Mucosa of stomach (tissue), 1 donor: Measurements from ENCODE around the gene CNTNAP2.

Experiments used
- H3K27me3 ChIP-seq: one replicate; pipeline ENCODE4 v1.7.0; 2013; ENCODE audit warnings: mild to moderate bottlenecking, low read length; ENCODE audit not compliant: control insufficient read depth, insufficient read depth
- H3K36me3 ChIP-seq: one replicate; pipeline ENCODE4 v1.7.0; 2013; ENCODE audit warnings: low read length; ENCODE audit not compliant: control insufficient read depth, insufficient read depth
- H3K4me1 ChIP-seq: one replicate; pipeline ENCODE4 v1.7.0; 2013; ENCODE audit warnings: mild to moderate bottlenecking, low read length; ENCODE audit not compliant: control insufficient read depth, insufficient read depth
- H3K4me3 ChIP-seq: one replicate; pipeline ENCODE4 v1.7.0; 2013; ENCODE audit warnings: low read length
- H3K9ac ChIP-seq: one replicate; pipeline ENCODE4 v1.7.0; 2013; ENCODE audit warnings: mild to moderate bottlenecking, low read length, moderate library complexity
- H3K9me3 ChIP-seq: one replicate; pipeline ENCODE4 v1.7.0; 2013; ENCODE audit warnings: mild to moderate bottlenecking, low read length, moderate library complexity; ENCODE audit not compliant: control insufficient read depth
- donor health status: Pancreatic carcinoma.

The CNTNAP2 gene

DNA sequence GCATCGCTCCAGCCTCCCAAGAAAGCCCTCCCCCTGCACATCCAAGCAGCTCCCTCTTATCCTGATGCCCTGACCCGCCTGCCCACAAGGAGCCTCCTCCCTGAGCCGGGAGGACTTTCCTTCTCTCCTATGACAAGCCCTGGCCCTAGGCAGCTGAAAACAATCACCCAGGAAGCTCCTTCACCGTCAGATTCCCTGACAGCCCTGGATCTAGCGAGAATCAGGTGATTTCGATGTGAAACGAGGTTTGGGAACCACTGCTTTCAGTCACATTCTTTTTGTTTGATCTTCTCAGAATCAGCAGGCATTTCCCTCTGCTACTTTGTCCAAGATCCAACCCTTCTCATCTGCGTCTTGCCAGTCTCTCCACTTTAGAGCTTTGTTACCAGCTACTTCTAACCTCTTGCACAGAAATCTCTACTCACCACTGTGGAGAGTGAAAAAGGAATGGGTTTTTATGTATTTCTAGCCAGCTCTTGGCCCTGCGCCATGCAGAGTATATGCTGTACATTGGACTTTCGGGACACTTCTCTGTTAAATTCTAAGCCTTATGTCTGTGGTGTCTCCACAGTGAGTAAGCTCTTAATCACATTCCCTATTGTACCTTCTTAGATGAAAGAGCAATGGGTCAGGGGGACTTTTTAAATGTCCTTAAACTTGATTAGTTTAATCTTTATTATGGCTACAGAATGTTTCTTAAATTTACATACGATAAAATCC lies 2220.8 kb downstream of the CNTNAP2 start:
- Histone ChIP-seq H3K27me3 (peaks cover 42% of the 10 kb centered on the region), H3K4me1 (peaks cover 5% of the 10 kb centered on the region), H3K9ac (no peak overlapping the region), H3K36me3 (no peaks in the 10 kb centered on the region), H3K4me3 (no peak overlapping the region), H3K9me3 (no peaks in the 10 kb centered on the region)

DNA sequence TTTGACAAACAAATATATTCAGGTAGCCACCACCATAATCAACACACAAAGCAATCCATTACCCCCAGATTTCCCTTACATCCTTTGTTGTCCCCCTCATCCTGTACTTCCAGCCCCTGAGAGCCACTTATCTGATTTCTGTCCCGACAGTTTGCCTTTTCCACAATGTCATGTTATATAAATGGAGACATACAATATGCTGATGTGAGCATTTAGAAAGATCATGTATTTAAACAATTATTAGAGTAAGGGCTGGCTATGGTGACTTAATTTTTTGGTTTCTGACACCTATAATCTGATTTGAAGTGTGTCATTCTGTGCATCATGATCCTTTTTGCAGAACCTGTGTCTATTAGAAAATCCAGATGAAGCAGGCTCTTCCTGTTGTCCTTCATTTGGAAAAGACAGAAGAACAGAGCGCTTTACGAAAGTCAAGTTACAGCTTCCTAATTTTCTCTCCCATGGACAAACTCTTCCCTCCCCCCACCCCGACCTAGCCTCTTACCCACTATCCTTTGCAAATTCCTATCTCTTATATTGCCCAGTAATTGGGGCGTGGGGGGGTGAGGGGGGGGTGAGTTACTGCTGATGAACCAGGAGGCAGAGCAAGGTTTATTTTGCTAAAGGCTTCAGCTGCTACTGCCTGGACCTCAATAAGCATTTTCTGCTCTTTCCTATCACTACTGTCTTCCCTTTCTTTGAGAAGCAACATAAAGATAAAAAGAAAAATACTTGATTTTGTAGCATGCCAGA lies 2221.6 kb downstream of the CNTNAP2 start:
- H3K9ac ChIP-seq = no peak overlapping the region
- no peaks in the 10 kb centered on the region for H3K9me3 ChIP-seq
- H3K4me3 ChIP-seq = no peak overlapping the region
- H3K4me1 ChIP-seq = peaks cover 5% of the 10 kb centered on the region
- H3K36me3 ChIP-seq = no peaks in the 10 kb centered on the region
- peaks cover 42% of the 10 kb centered on the region for H3K27me3 ChIP-seq

DNA sequence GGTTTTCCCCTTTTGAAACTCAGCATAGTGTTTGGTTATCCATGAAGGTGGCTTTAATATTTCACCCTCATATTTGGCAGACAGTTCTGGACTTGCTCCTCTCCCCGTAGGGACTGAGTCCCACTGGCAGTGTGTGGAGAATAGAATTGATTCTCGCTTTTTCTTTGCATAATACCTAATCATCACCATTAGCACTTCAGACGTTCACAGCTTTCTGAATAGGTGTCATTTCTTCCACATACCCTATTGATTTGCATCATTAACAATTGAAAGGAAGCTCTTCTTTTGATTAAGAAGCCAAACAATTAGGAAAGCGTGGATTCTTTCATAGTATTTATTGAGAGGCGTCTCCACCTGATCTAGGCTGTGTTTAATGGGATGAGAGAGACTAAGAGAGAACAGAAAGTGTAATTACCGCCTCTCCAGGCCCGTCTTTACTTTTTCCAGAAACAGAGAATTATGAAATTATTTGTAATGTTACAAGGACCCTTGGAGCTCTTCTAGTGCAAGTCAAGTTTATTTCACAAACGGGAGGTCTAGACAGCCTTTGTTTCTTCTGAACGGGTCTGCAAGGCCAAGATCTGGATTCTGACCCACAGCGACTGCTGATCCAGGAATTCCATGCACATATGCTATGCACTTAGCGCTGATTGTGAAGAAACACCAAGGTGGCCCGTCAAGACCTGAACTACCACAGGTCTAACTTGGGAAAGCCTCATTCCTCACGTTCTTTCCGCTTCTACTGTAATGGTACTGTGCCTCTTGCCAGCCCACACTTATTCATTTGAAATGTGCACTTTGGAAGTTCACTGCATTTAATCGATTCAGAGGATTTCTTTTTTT lies 2224.1 kb downstream of the CNTNAP2 start:
- Histone ChIP-seq H3K4me1 (peaks cover 5% of the 10 kb centered on the region), H3K9me3 (no peaks in the 10 kb centered on the region), H3K36me3 (no peaks in the 10 kb centered on the region), H3K9ac (no peak overlapping the region), H3K4me3 (no peak overlapping the region), H3K27me3 (peaks cover 42% of the 10 kb centered on the region)

GRCh38 chr7:148344406-148344805 lies 2227.8 kb downstream of the CNTNAP2 start:
- Histone ChIP-seq H3K36me3 (no peaks in the 10 kb centered on the region), H3K9me3 (no peaks in the 10 kb centered on the region), H3K4me3 (no peak overlapping the region), H3K4me1 (peaks cover 5% of the 10 kb centered on the region), H3K9ac (no peak overlapping the region), H3K27me3 (peaks cover 17% of the 10 kb centered on the region)

- Histone ChIP-seq H3K4me1 (no peaks in the 10 kb centered on the region), H3K27me3 (no peaks in the 10 kb centered on the region), H3K9me3 (no peaks in the 10 kb centered on the region), H3K9ac (no peak overlapping the region), H3K36me3 (no peaks in the 10 kb centered on the region), H3K4me3 (no peak overlapping the region)
These were observed 2231.4 kb downstream of the CNTNAP2 start for GRCh38 chr7:148347981-148348380.

DNA sequence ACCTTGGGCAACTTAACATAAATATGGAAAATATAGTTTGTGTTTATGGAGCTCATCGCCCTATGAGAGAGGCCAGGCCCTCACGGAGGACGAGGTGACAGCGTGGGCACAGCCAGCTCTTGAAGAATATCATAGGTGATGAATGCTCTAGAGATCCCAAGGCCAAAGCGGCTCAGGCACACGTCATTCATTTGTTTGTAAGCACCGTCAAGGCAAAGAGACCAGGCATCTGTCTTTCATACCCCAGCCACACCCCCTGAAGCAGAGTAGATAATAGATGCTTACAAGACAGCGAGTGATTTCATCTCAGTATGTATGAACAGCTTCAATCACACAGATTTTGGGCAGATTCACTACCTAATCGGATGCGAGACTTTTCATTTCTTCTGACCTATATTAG lies 2231.9 kb downstream of the CNTNAP2 start:
- Histone ChIP-seq H3K27me3 (no peaks in the 10 kb centered on the region), H3K4me3 (no peak overlapping the region), H3K9ac (no peak overlapping the region), H3K9me3 (no peaks in the 10 kb centered on the region), H3K4me1 (no peaks in the 10 kb centered on the region), H3K36me3 (no peaks in the 10 kb centered on the region)

DNA sequence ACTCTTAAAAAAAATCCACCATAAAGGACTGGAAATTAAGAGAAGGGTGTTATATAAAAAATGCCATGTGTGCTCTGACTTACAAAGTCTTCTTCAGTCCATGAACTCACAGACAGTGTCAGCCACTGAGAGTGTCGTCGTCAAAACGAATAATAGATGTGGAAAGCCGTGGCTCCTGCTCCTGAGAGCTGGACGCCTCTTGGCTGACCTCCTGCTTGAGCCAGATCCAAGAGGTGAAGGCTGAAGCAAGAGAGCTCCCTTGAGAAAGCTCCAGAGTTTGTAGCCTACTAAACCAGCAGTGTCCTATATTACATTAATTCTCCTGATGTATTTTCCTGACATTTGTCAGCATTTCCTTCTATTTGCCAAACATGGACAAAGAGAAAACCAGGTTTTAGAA lies 2239.7 kb downstream of the CNTNAP2 start:
- no peaks in the 10 kb centered on the region for H3K27me3 ChIP-seq
- no peaks in the 10 kb centered on the region for H3K4me1 ChIP-seq
- H3K9ac ChIP-seq = no peak overlapping the region
- no peaks in the 10 kb centered on the region for H3K9me3 ChIP-seq
- H3K4me3 ChIP-seq = no peak overlapping the region
- no peaks in the 10 kb centered on the region for H3K36me3 ChIP-seq

DNA sequence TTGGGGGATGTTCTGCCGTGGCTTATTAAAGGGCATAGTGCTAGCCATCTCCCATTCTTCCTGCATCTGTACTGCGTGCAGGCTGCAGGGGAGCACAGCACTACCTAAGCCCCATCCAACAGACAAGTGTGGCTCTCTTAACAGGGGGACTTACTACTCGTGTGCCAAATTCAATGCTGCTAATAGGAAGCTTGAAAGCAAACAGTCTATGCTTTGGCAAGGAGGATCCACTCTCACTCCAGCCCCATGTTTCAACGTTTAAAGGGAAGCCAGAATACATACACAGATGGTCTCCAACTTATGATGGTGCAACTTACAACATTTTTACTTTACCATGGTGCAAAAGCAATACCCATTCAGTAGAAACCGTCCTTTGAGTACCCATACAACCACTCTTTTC lies 2245.9 kb downstream of the CNTNAP2 start:
- H3K9me3 ChIP-seq = no peaks in the 10 kb centered on the region
- H3K4me3 ChIP-seq = no peak overlapping the region
- no peaks in the 10 kb centered on the region for H3K36me3 ChIP-seq
- H3K9ac ChIP-seq = no peak overlapping the region
- no peaks in the 10 kb centered on the region for H3K4me1 ChIP-seq
- no peaks in the 10 kb centered on the region for H3K27me3 ChIP-seq

DNA sequence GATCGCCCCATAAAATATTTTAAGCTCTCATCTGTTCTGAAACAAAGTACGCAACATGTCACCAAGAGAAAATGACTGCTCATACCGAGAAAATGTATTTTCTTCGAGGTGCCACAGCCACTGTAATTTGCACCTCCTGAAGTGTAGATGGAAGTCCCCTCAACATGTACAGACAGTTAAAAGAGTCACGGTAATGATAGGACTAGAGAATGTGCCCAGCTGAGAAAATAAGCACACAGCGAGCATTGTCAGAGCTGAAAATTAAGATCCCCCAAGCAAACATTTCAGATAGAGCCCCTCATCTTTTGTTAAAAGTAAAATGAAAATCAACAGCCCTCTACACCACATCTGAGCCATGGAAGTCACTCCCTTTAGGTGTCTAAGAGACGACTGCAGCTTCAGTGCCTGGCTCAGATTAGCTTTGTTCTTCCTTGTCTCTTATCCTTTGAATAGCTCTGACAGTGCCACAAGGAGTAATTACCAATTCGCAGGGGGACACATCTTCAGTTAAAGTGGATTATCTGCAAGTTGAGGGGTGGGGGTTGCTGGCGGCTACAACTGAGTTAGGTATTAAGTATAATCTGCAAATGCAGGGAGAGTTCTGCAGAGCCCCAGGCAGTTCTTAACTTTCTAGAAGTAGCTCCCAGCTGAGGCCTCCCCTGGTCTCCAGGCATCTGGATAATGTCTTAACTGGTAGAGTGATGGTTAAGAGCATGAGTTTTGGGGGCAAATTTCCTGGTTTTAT lies 2251.3 kb downstream of the CNTNAP2 start:
- H3K36me3 ChIP-seq = no peaks in the 10 kb centered on the region
- no peaks in the 10 kb centered on the region for H3K4me1 ChIP-seq
- no peaks in the 10 kb centered on the region for H3K9me3 ChIP-seq
- no peaks in the 10 kb centered on the region for H3K27me3 ChIP-seq
- no peak overlapping the region for H3K9ac ChIP-seq
- no peak overlapping the region for H3K4me3 ChIP-seq

GRCh38 chr7:148368562-148368961 lies 2252.0 kb downstream of the CNTNAP2 start:
- H3K4me1 ChIP-seq = no peaks in the 10 kb centered on the region
- H3K4me3 ChIP-seq = no peak overlapping the region
- no peaks in the 10 kb centered on the region for H3K36me3 ChIP-seq
- no peaks in the 10 kb centered on the region for H3K27me3 ChIP-seq
- H3K9ac ChIP-seq = no peak overlapping the region
- no peaks in the 10 kb centered on the region for H3K9me3 ChIP-seq

DNA sequence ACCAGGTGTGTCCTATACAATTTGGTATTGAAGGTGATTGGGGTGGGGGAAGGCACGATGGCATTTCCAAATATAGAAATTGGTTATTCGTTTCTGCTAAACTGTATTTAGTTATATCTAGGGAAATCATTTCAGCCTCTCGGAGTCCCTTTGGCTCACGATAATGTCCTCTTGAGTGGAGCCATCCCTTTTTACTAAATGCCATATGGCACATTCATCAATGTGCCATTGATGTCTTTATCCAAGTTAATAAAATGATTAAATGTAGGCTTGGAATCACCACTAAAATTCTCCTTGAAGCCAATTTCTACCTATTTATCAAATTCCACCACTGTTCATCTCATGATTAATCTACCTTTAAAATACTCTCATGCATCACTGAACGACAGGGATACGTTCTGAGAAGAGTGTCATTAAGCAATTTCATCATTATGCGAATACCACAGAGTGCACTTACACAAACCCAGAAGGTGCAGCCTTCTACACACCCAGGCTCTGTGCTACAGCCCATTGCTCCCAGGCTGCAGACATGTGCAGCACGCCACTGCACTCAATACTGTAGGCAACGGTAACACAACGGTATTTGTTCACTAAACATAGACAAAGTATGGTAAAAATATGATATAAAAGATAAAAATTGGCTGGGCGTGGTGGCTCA lies 2254.8 kb downstream of the CNTNAP2 start:
- H3K9me3 ChIP-seq = no peaks in the 10 kb centered on the region
- no peaks in the 10 kb centered on the region for H3K27me3 ChIP-seq
- no peak overlapping the region for H3K4me3 ChIP-seq
- no peaks in the 10 kb centered on the region for H3K4me1 ChIP-seq
- no peak overlapping the region for H3K9ac ChIP-seq
- H3K36me3 ChIP-seq = no peaks in the 10 kb centered on the region
